GM23338 (cell line): ENCODE results near the gene YAP1. TPM values are rescaled to one million over a fixed set of nuclear protein-coding genes. Genes with fewer than 3 reads are reported as not detected.

Experiments
- ATAC-seq: fragments of 200-7000 bp; cut with Tn5 transposase; 3 replicates; pipeline ENCODE4 v1.9.1; 2020
- DNase-seq: peaks from one replicate; pipeline ENCODE4 v3.0.0-alpha.2; 2015; ENCODE audit warnings: low spot score
- H2AFZ ChIP-seq: fragments of 200-600 bp; sonication (generic); 2 replicates; pipeline ENCODE4 v1.8.0; 2016; ENCODE audit warnings: antibody characterized with exemption, mild to moderate bottlenecking, moderate library complexity
- H3F3A ChIP-seq: fragments of 200-600 bp; sonication (generic); replicated peaks from 2 replicates; pipeline ENCODE4 v1.8.0; 2017; ENCODE audit warnings: antibody characterized with exemption, mixed run types, low read depth
- H3K27ac ChIP-seq: fragments of 200-600 bp; sonication (generic); 2 replicates; pipeline ENCODE4 v1.6.1; 2016; ENCODE audit warnings: low read depth
- H3K27me3 ChIP-seq: fragments of 200-600 bp; sonication (generic); 2 replicates; pipeline ENCODE4 v1.8.0; 2016; ENCODE audit warnings: mild to moderate bottlenecking, mixed run types, moderate library complexity; ENCODE audit not compliant: insufficient read depth
- H3K36me3 ChIP-seq: fragments of 200-600 bp; sonication (generic); 2 replicates; pipeline ENCODE4 v1.8.0; 2016; ENCODE audit warnings: mild to moderate bottlenecking; ENCODE audit not compliant: insufficient read depth
- H3K4me1 ChIP-seq: fragments of 200-600 bp; sonication (generic); 2 replicates; pipeline ENCODE4 v1.8.0; 2016; ENCODE audit warnings: mild to moderate bottlenecking, moderate library complexity; ENCODE audit not compliant: insufficient read depth
- H3K4me2 ChIP-seq: fragments of 200-600 bp; sonication (generic); 2 replicates; pipeline ENCODE4 v1.7.1; 2017; ENCODE audit warnings: mixed run types
- H3K4me3 ChIP-seq: fragments of 200-600 bp; sonication (generic); 2 replicates; pipeline ENCODE4 v1.6.1; 2016; ENCODE audit warnings: mixed run types
- H3K79me2 ChIP-seq: fragments of 200-600 bp; sonication (generic); replicated peaks from 2 replicates; pipeline ENCODE4 v1.8.0; 2017; ENCODE audit warnings: mild to moderate bottlenecking; ENCODE audit not compliant: insufficient read depth
- H3K9me2 ChIP-seq: fragments of 200-600 bp; sonication (generic); 2 replicates; pipeline ENCODE4 v1.8.0; 2017; ENCODE audit not compliant: insufficient read depth
- H4K20me1 ChIP-seq: fragments of 200-600 bp; sonication (generic); replicated peaks from 2 replicates; pipeline ENCODE4 v1.8.0; 2017; ENCODE audit warnings: mild to moderate bottlenecking; ENCODE audit not compliant: insufficient read depth
- H3K27ac Mint-ChIP-seq: 2 replicates; pipeline ENCODE4 v1.8.0; 2020; ENCODE audit warnings: inconsistent platforms, mild to moderate bottlenecking, moderate library complexity, mixed read lengths
- H3K27me3 Mint-ChIP-seq: 3 replicates; pipeline ENCODE4 v1.8.0; 2022; ENCODE audit warnings: low read depth, mild to moderate bottlenecking, moderate library complexity, mixed read lengths, inconsistent platforms; ENCODE audit not compliant: insufficient read depth, poor library complexity
- H3K36me3 Mint-ChIP-seq: 3 replicates; pipeline ENCODE4 v1.8.0; 2021; ENCODE audit warnings: low read depth, mild to moderate bottlenecking, inconsistent platforms, moderate library complexity, mixed read lengths
- H3K4me1 Mint-ChIP-seq: 3 replicates; pipeline ENCODE4 v1.8.0; 2020; ENCODE audit warnings: mild to moderate bottlenecking, inconsistent platforms, mixed read lengths
- H3K4me3 Mint-ChIP-seq: 3 replicates; pipeline ENCODE4 v1.8.0; 2021; ENCODE audit warnings: moderate library complexity, mild to moderate bottlenecking, inconsistent platforms, mixed read lengths
- H3K9me3 Mint-ChIP-seq: 3 replicates; pipeline ENCODE4 v1.8.0; 2020; ENCODE audit warnings: moderate library complexity, mild to moderate bottlenecking, inconsistent platforms, mixed read lengths
- CREB1 ChIP-seq: fragments of 250-450 bp; sonication (Bioruptor Pico); IDR thresholded peaks from 2 replicates; pipeline ENCODE4 v1.5.0; 2020; ENCODE audit warnings: low read depth, mild to moderate bottlenecking, moderate library complexity
- EZH2 ChIP-seq: fragments of 200-600 bp; sonication (generic); IDR thresholded peaks from one replicate; pipeline ENCODE4 v1.8.0; 2017; ENCODE audit warnings: antibody characterized with exemption, mild to moderate bottlenecking, low read depth; ENCODE audit not compliant: unreplicated experiment
- EZH2phosphoT487 ChIP-seq: fragments of 200-600 bp; sonication (generic); IDR thresholded peaks from one replicate; pipeline ENCODE4 v1.8.1; 2018; ENCODE audit warnings: antibody characterized with exemption; ENCODE audit not compliant: unreplicated experiment
- JUNB ChIP-seq: IDR thresholded peaks from one replicate; pipeline ENCODE4 v1.6.1; 2016; ENCODE audit warnings: antibody characterized with exemption; ENCODE audit not compliant: unreplicated experiment
- NANOG ChIP-seq: IDR thresholded peaks from 2 replicates; pipeline ENCODE4 v1.6.1; 2016; ENCODE audit warnings: antibody characterized with exemption, borderline replicate concordance
- POLR2AphosphoS5 ChIP-seq: IDR thresholded peaks from 2 replicates; pipeline ENCODE4 v1.6.1; 2016; ENCODE audit warnings: antibody characterized with exemption, low read depth
- ZNF114 ChIP-seq: fragments of 250-450 bp; sonication (Bioruptor Pico); IDR thresholded peaks from 2 replicates; pipeline ENCODE4 v1.5.0; 2020; ENCODE audit warnings: mild to moderate bottlenecking, moderate library complexity
- ZNF331 ChIP-seq: fragments of 250-450 bp; sonication (Bioruptor Pico); IDR thresholded peaks from 2 replicates; pipeline ENCODE4 v1.5.0; 2020; ENCODE audit warnings: low read depth, mild to moderate bottlenecking, moderate library complexity
- polyA plus RNA-seq: library from polyadenylated mRNA; unstranded; fragments of >200 nt; fragmentation: Nextera tagmentation; extraction: Ambion mirVana; gene quantifications from 2 replicates; pipeline ENCODE4 v1.2.1, GENCODE V29; 2016
- total RNA-seq: library from RNA; depleted of rRNA; stranded (reverse); fragments of >200 nt; shearing (Covaris generic); gene quantifications from 2 replicates; pipeline ENCODE4 v1.2.3, GENCODE V29; 2014
- TF ChIP-seq, protein P1 (sequence below): IDR thresholded peaks from one replicate; pipeline ENCODE4 v1.6.1; 2018; ENCODE audit warnings: antibody characterized with exemption; ENCODE audit not compliant: unreplicated experiment
- TF ChIP-seq, protein P2 (sequence below): IDR thresholded peaks from 2 replicates; pipeline ENCODE4 v1.6.1; 2016; ENCODE audit warnings: antibody characterized with exemption
- TF ChIP-seq, protein P3 (sequence below): fragments of 250-450 bp; sonication (Bioruptor Pico); IDR thresholded peaks from 2 replicates; pipeline ENCODE4 v1.5.0; 2020; ENCODE audit warnings: mild to moderate bottlenecking, moderate library complexity

YAP1 gene
- total and polyA plus RNA-seq, 2 experiments from 2014 or later, result 17.2 to 155 TPM

DNA sequence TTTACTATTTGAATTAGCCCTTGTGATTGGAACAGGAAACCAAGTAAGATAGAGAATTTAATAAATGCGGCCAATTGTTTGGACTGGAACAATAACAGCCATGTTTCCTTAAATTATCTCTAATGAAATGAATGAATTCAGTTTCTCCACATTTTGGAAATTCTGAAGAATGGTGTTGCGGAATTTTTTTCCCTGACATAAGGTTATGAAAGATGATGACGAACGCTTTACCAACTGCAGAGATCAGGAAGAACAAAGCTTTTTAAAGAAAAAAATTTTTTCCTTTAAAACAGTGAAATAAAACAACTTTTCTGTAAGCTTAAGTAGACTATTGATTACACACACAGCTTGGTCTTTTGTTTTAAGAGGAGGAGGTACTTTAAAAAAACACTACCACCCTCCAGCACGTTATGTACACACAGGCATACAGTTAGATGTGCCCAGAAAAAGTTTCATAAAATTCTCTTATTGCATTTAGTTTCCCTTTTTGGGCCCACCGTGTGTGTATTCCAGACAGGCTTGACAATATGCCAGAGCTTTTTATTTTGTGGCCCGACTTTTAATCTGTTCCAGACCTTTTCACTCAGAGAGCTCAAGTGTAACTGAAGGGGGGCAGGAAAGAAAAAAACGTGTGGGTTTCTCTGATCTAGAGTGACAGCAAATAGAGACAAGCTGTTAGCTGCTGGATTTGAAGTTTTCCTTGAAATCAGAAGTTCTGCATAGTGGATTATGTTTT, 77.3 kb downstream of the YAP1 start (continued):
- TF ChIP-seq, protein P1, sequence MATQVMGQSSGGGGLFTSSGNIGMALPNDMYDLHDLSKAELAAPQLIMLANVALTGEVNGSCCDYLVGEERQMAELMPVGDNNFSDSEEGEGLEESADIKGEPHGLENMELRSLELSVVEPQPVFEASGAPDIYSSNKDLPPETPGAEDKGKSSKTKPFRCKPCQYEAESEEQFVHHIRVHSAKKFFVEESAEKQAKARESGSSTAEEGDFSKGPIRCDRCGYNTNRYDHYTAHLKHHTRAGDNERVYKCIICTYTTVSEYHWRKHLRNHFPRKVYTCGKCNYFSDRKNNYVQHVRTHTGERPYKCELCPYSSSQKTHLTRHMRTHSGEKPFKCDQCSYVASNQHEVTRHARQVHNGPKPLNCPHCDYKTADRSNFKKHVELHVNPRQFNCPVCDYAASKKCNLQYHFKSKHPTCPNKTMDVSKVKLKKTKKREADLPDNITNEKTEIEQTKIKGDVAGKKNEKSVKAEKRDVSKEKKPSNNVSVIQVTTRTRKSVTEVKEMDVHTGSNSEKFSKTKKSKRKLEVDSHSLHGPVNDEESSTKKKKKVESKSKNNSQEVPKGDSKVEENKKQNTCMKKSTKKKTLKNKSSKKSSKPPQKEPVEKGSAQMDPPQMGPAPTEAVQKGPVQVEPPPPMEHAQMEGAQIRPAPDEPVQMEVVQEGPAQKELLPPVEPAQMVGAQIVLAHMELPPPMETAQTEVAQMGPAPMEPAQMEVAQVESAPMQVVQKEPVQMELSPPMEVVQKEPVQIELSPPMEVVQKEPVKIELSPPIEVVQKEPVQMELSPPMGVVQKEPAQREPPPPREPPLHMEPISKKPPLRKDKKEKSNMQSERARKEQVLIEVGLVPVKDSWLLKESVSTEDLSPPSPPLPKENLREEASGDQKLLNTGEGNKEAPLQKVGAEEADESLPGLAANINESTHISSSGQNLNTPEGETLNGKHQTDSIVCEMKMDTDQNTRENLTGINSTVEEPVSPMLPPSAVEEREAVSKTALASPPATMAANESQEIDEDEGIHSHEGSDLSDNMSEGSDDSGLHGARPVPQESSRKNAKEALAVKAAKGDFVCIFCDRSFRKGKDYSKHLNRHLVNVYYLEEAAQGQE, result no peak
- TF ChIP-seq ZNF331 (CRISPR knock-in tag) (no peak), NANOG (no peak), EZH2 (no peak), POLR2AphosphoS5 (no peak), EZH2phosphoT487 (no peak), JUNB (no peak)
- TF ChIP-seq, protein P2, sequence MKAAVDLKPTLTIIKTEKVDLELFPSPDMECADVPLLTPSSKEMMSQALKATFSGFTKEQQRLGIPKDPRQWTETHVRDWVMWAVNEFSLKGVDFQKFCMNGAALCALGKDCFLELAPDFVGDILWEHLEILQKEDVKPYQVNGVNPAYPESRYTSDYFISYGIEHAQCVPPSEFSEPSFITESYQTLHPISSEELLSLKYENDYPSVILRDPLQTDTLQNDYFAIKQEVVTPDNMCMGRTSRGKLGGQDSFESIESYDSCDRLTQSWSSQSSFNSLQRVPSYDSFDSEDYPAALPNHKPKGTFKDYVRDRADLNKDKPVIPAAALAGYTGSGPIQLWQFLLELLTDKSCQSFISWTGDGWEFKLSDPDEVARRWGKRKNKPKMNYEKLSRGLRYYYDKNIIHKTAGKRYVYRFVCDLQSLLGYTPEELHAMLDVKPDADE, result no peak

DNA sequence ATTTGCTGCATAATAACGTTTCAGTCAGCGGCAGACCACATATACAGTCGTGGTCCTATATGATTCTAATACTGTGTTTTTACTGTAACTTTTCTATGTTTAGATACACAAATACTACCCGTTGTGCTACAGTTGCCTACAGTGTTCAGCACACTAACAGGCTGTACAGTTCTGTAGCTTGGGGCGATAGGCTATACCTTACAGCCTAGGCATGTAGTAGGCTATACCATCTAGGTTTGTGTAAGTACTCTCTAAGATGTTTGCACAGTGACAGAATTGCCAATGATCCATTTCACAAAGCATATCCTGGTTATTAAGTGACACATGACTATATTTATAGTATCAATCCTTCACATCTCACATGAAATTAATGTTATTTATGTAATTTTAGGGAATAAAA, 78.2 kb downstream of the YAP1 start:
- Mint-ChIP-seq H3K27me3 (peaks cover 2% of the 10 kb centered on the region), H3K27ac (no peak overlapping the region), H3K9me3 (no peaks in the 10 kb centered on the region), H3K36me3 (peaks cover 6% of the 10 kb centered on the region; the same call in 2 of the 3 replicates), H3K4me1 (peaks cover 48% of the 10 kb centered on the region), H3K4me3 (no peak overlapping the region)
- DNase-seq (no peak), ATAC-seq (no peak)
- H3K27me3 ChIP-seq, result no peaks in the 10 kb centered on the region
- no peak overlapping the region for H3K27ac ChIP-seq
- H3K4me2 ChIP-seq, result no peak overlapping the region
- no peaks in the 10 kb centered on the region for H3K36me3 ChIP-seq
- no peaks in the 10 kb centered on the region for H3K9me2 ChIP-seq
- peaks cover 29% of the 10 kb centered on the region for H3K79me2 ChIP-seq
- no peak overlapping the region for H2AFZ ChIP-seq
- H3K4me3 ChIP-seq, result no peak overlapping the region
- H4K20me1 ChIP-seq, result no peaks in the 10 kb centered on the region
- H3K4me1 ChIP-seq, result peaks cover 19% of the 10 kb centered on the region
- H3F3A ChIP-seq, result no peaks in the 10 kb centered on the region
- no peak for TF ChIP-seq ZNF114
- TF ChIP-seq, protein P3, sequence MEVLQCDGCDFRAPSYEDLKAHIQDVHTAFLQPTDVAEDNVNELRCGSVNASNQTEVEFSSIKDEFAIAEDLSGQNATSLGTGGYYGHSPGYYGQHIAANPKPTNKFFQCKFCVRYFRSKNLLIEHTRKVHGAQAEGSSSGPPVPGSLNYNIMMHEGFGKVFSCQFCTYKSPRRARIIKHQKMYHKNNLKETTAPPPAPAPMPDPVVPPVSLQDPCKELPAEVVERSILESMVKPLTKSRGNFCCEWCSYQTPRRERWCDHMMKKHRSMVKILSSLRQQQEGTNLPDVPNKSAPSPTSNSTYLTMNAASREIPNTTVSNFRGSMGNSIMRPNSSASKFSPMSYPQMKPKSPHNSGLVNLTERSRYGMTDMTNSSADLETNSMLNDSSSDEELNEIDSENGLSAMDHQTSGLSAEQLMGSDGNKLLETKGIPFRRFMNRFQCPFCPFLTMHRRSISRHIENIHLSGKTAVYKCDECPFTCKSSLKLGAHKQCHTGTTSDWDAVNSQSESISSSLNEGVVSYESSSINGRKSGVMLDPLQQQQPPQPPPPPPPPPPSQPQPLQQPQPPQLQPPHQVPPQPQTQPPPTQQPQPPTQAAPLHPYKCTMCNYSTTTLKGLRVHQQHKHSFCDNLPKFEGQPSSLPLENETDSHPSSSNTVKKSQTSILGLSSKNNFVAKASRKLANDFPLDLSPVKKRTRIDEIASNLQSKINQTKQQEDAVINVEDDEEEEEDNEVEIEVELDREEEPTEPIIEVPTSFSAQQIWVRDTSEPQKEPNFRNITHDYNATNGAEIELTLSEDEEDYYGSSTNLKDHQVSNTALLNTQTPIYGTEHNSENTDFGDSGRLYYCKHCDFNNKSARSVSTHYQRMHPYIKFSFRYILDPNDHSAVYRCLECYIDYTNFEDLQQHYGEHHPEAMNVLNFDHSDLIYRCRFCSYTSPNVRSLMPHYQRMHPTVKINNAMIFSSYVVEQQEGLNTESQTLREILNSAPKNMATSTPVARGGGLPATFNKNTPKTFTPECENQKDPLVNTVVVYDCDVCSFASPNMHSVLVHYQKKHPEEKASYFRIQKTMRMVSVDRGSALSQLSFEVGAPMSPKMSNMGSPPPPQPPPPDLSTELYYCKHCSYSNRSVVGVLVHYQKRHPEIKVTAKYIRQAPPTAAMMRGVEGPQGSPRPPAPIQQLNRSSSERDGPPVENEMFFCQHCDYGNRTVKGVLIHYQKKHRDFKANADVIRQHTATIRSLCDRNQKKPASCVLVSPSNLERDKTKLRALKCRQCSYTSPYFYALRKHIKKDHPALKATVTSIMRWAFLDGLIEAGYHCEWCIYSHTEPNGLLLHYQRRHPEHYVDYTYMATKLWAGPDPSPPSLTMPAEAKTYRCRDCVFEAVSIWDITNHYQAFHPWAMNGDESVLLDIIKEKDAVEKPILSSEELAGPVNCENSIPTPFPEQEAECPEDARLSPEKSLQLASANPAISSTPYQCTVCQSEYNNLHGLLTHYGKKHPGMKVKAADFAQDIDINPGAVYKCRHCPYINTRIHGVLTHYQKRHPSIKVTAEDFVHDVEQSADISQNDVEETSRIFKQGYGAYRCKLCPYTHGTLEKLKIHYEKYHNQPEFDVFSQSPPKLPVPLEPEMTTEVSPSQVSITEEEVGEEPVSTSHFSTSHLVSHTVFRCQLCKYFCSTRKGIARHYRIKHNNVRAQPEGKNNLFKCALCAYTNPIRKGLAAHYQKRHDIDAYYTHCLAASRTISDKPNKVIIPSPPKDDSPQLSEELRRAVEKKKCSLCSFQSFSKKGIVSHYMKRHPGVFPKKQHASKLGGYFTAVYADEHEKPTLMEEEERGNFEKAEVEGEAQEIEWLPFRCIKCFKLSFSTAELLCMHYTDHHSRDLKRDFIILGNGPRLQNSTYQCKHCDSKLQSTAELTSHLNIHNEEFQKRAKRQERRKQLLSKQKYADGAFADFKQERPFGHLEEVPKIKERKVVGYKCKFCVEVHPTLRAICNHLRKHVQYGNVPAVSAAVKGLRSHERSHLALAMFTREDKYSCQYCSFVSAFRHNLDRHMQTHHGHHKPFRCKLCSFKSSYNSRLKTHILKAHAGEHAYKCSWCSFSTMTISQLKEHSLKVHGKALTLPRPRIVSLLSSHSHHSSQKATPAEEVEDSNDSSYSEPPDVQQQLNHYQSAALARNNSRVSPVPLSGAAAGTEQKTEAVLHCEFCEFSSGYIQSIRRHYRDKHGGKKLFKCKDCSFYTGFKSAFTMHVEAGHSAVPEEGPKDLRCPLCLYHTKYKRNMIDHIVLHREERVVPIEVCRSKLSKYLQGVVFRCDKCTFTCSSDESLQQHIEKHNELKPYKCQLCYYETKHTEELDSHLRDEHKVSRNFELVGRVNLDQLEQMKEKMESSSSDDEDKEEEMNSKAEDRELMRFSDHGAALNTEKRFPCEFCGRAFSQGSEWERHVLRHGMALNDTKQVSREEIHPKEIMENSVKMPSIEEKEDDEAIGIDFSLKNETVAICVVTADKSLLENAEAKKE (CRISPR knock-in tag), result no peak
- no peak for TF ChIP-seq EZH2phosphoT487
- no peak for TF ChIP-seq EZH2
- TF ChIP-seq JUNB, result no peak
- no peak for TF ChIP-seq CREB1 (CRISPR knock-in tag)
- no peak for TF ChIP-seq NANOG
- TF ChIP-seq ZNF331 (CRISPR knock-in tag), result no peak
